Activated T-cell treated with anti-CD3 and anti-CD28 coated beads for 24 hours (primary cell): ENCODE results near the gene RBMXL3.

ENCODE experiments used
- DNase-seq: peaks from one replicate; pipeline ENCODE4 v3.0.0-alpha.2; 2020; ENCODE audit warnings: low read depth

The RBMXL3 gene

DNA sequence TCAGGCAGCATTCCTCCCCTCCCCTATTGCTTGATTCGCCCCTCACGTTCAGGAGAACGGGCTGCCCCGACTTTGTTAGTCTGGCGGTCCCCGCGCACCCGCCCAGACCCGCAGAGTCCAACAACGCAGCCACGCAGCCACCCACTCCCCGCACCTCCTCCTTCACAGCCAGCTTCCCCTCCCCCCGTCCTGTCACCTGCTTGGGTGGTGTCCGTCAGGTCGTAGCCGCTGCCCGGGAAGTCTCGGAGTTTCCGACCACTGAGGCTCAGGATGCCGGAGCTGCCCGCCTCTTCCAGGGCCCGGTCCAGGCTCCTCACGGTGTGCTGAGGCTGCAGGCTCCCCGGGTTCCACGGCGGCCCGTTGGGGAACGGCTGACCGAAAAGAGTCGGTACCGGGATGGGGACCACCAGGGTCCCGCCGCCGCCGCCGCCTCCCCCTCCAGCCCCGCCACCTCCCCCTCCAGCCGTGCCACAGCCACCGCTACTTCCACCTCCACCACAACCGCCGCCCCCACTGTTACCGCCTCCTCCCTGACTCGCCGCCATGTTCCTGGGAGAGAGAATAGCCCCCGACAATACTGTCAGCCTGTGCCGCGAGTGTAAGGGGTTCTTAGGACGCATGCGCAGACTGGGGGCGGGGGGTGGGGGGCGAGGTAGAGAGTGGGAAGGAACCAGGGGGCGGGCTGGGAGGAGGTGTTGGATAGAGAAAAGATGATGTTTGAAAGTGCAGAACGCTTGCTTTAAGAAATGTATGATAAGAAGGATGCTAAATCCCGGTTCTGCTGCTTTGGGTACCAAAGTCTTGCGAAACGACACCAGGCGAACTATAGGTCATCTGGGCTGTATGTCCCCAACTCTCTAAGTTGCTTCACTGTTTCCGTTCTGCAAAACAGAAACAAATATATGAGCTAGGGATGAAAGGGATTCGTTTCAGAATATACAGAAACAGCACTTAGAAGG, 44.6 kb downstream of the RBMXL3 start, which contains the start of gene LRCH2:
Gene LRCH2 (minus strand): TSS at position 600 of the 959 bp plus-strand sequence. CDS start 55 bp downstream, at position 545.
- no peak for DNase-seq

DNA sequence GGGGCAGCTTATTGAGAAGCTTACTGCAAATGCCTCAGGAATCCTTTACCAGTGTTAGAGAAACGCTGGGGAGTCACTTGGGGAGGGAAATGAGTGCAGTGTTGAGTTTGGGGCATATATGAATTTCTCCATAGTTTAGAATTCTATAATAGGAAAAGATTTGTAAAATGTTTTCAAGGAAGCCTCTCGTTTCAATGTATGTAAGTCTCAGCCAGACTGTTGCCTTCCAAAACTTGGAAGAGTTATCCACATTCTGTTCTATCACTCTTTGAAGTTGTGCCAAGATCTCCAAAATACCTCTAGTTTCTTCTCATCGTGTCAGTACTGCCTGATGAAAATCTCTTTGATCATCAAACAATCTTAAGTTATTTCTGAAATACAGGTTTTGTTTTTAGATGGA, 45.3 kb downstream of the RBMXL3 start:
- no peak for DNase-seq

DNA sequence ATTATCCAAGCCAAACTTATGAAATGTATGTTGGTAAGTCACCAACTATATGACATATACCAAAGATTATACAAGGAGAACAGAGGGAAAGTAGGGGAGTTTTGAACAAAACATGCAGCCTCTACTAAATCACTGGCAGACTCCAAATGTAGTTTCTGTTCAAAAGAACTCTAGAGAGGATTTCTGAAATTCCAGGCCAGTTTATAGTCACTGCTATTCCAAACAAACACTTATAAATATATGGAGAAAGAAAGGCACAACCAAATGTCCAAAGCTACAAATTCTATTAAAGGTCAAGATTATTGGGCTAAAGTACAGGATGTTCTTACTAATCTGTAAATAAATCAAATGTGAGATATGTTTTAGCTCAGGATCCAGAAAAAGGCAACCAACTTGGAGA, 47.4 kb downstream of the RBMXL3 start:
- no peak for DNase-seq

DNA sequence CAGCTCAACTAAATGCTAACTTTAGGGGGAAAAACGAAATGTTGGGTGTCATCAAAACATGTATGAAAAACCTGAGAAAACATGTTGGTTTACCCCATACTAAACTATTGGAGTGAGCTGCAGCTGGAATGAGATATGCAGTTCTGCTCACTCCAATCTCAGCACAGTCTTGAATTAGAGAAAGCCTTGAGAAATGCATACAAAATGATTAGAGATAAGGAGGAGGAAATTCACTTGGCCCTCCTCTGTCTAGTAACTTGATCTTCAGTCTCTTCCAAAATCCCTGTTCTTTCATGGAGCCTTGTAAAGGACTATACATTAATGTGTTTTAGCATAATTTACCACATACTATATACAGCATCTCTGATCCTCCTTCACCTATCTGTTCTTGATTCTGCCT, 47.8 kb downstream of the RBMXL3 start:
- no peak for DNase-seq
